GM19395 (cell line): Measurements from ENCODE around the gene HIBCH.
A peak's percentile ranks its signal among the peaks of the same experiment; 100 is the strongest.
"Not testable (repeated sequence)": the region's sequence is repeated elsewhere in the genome, so short reads cannot be mapped to it uniquely, and the experiment has no call there.

Experiments used
- ATAC-seq: cut with Tn5 transposase; IDR thresholded peaks from one replicate; pipeline ENCODE4 v1.9.1; 2021; ENCODE audit warnings: mild to moderate bottlenecking, moderate library complexity; ENCODE audit not compliant: unreplicated experiment

The HIBCH gene

GRCh38 chr2:190319555-190320498 lies at the start of gene HIBCH:
Gene HIBCH, minus strand, starts transcription at chr2:190319826. Its CDS starts 76 bp downstream, at chr2:190319750.
- peak; percentile 94 for ATAC-seq

GRCh38 chr2:190367091-190367490 lies 47.5 kb upstream of the HIBCH start:
- no peak for ATAC-seq

- ATAC-seq = no peak
Measured at GRCh38 chr2:190366248-190366753, 46.7 kb upstream of the HIBCH start.

- no peak for ATAC-seq
Measured at GRCh38 chr2:190365499-190366204, 46.0 kb upstream of the HIBCH start.

GRCh38 chr2:190362894-190363293 lies 43.3 kb upstream of the HIBCH start:
- ATAC-seq = no peak

- ATAC-seq = no peak
Measured at GRCh38 chr2:190361572-190361971, 41.9 kb upstream of the HIBCH start.

GRCh38 chr2:190360965-190361364 lies 41.3 kb upstream of the HIBCH start:
- no peak for ATAC-seq

GRCh38 chr2:190360561-190360960 lies 40.9 kb upstream of the HIBCH start:
- ATAC-seq = no peak

GRCh38 chr2:190358655-190359448 lies 39.2 kb upstream of the HIBCH start:
- ATAC-seq = not testable (repeated sequence)

- ATAC-seq = no peak
Measured at GRCh38 chr2:190357600-190357999, 38.0 kb upstream of the HIBCH start.

GRCh38 chr2:190355968-190356644 lies 36.5 kb upstream of the HIBCH start:
- ATAC-seq = no peak

- no peak for ATAC-seq
Measured at GRCh38 chr2:190354003-190354690, 34.5 kb upstream of the HIBCH start.

GRCh38 chr2:190353537-190353899 lies 33.9 kb upstream of the HIBCH start:
- no peak for ATAC-seq

GRCh38 chr2:190352668-190353536 lies 33.3 kb upstream of the HIBCH start:
- ATAC-seq = no peak

- ATAC-seq = no peak
Measured at GRCh38 chr2:190351955-190352354, 32.3 kb upstream of the HIBCH start.

GRCh38 chr2:190350371-190350770 lies 30.7 kb upstream of the HIBCH start:
- no peak for ATAC-seq

- peak; percentile 84 for ATAC-seq
Measured at GRCh38 chr2:190344276-190344827, 24.7 kb upstream of the HIBCH start.

- ATAC-seq = peak; percentile 68
Measured at GRCh38 chr2:190343536-190344275, 24.1 kb upstream of the HIBCH start, which contains the start of gene INPP1. Gene INPP1, plus strand, starts transcription at chr2:190343589. Its CDS starts 16,514 bp downstream, at chr2:190360103.
